ENCODE data around the gene ATP11B. TPM values are rescaled to one million over a fixed set of nuclear protein-coding genes. Genes with fewer than 3 reads are reported as not detected.

The ATP11B gene
- total RNA-seq, 4 donors from 2014 or later: 80.8 to 114 (median 100) TPM

DNA sequence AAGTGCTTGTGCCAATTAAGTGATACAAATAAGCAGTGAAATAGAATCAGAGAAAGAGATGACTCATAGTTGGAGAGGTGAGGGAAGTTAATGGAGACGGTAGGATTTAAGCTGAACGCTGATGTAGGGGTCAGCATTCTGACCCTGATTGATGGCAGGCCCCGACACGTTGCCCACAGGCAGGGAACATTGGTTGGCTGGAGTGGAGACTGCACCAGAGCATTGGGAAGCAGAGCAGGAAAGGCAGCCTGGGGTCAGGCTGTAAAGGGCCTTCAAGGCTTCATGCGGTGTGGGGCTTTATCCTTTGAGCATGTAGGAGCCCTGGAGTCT lies 118.4 kb downstream of the ATP11B start:
- H3K9me3 ChIP-seq: no peaks in the 10 kb centered on the region
- no peak for DNase-seq (ENCODE audit: low spot score in 2 of 2)
- H3K4me1 ChIP-seq: no peaks in the 10 kb centered on the region
- H3K27me3 ChIP-seq: no peaks in the 10 kb centered on the region
- H3K27ac ChIP-seq: no peak overlapping the region
- no peak overlapping the region for H3K4me3 ChIP-seq
- H3K36me3 ChIP-seq: peaks cover 0 to 37% (median 0%) of the 10 kb centered on the region in 3 donors
- 56 to 59% methylated on average over 5 of the region's 5 CpGs for WGBS, 2 donors
- TF ChIP-seq, protein P1, sequence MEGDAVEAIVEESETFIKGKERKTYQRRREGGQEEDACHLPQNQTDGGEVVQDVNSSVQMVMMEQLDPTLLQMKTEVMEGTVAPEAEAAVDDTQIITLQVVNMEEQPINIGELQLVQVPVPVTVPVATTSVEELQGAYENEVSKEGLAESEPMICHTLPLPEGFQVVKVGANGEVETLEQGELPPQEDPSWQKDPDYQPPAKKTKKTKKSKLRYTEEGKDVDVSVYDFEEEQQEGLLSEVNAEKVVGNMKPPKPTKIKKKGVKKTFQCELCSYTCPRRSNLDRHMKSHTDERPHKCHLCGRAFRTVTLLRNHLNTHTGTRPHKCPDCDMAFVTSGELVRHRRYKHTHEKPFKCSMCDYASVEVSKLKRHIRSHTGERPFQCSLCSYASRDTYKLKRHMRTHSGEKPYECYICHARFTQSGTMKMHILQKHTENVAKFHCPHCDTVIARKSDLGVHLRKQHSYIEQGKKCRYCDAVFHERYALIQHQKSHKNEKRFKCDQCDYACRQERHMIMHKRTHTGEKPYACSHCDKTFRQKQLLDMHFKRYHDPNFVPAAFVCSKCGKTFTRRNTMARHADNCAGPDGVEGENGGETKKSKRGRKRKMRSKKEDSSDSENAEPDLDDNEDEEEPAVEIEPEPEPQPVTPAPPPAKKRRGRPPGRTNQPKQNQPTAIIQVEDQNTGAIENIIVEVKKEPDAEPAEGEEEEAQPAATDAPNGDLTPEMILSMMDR (IDR thresholded peaks at IDR 0.05): no peak
- TF ChIP-seq POLR2A (IDR thresholded peaks at IDR 0.05): no peak
- TF ChIP-seq EP300 (IDR thresholded peaks at IDR 0.05): no peak

DNA sequence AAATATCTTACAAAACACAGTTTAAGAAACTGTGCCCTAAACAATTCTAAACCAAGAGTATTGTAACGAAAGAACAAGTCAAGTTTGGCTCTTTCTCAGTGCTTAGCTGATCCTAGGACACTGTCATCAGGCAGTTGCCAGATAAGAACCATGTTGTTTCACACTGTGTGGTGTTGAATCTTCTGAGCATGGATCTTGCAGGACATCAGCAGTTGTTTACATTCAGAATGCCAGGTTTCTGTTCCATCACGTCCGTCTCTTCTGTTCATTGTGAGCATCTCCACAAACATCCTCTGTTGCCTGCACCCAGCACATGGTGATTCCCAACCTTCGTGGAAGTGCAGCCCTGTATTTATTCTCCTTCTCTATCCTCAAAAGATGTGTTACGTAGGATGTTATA lies 119.2 kb downstream of the ATP11B start:
- DNase-seq (ENCODE audit: low spot score in 2 of 2): no peak
- WGBS, 2 donors: 72 to 84% methylated on average over 5 of the region's 5 CpGs
- Histone ChIP-seq H3K27ac (no peak overlapping the region), H3K4me3 (no peak overlapping the region), H3K9me3 (no peaks in the 10 kb centered on the region), H3K27me3 (no peaks in the 10 kb centered on the region), H3K4me1 (no peaks in the 10 kb centered on the region), H3K36me3 (peaks cover 0 to 34% (median 0%) of the 10 kb centered on the region in 3 donors)
- no peak for TF ChIP-seq POLR2A (IDR thresholded peaks at IDR 0.05)
- no peak for TF ChIP-seq EP300 (IDR thresholded peaks at IDR 0.05)
- TF ChIP-seq, protein P1 (IDR thresholded peaks at IDR 0.05): no peak

DNA sequence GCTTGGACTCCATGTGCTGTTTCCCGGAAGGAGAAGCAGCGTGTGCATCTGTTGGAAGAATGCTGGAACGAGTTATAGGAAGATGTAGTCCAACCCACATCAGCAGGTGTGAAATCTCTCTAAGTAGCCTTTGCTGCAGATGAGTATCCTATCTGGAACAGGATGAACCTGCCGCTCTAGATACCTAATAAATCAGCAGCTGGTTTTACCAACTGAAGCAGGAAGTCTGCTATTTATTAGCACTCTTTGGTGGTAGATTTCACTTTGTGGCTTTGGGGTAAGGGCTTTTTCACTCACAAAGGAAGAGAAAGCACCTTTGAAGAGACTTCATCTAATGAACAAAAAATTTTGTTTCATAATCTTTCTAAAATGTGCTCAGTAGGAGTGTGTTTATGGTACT lies 120.6 kb downstream of the ATP11B start:
- Histone ChIP-seq H3K36me3 (peaks cover 0 to 33% (median 0%) of the 10 kb centered on the region in 3 donors), H3K9me3 (no peaks in the 10 kb centered on the region), H3K27me3 (no peaks in the 10 kb centered on the region), H3K27ac (no peak overlapping the region), H3K4me3 (no peak overlapping the region), H3K4me1 (no peaks in the 10 kb centered on the region)
- DNase-seq (ENCODE audit: low spot score in 2 of 2): no peak
- 69 to 74% methylated on average over 4 of the region's 4 CpGs for WGBS, 2 donors
- TF ChIP-seq, protein P1 (IDR thresholded peaks at IDR 0.05): no peak
- TF ChIP-seq EP300 (IDR thresholded peaks at IDR 0.05) (no peak), POLR2A (IDR thresholded peaks at IDR 0.05) (no peak)

DNA sequence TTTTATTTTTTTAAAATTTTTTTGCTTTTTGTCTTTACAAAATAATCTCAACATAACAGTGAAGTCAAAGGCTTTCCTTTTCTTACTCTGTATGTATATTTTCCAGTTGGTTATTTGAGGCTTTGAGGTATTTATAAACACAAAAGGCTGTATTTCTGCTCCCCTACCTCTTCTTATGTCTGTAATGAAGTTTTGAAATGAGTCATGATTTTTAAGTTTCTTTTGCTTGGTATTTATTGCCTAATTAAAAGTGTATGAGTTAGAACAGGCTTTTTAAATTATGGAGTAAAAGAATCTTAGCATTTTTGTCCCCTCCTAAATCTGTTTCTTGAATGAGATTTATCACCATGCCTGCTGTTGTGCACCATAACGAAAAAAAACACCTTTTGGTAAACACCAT lies 121.0 kb downstream of the ATP11B start:
- Histone ChIP-seq H3K4me3 (no peak overlapping the region), H3K9me3 (no peaks in the 10 kb centered on the region), H3K27me3 (no peaks in the 10 kb centered on the region), H3K27ac (no peak overlapping the region), H3K36me3 (peaks cover 0 to 33% (median 0%) of the 10 kb centered on the region in 3 donors), H3K4me1 (no peaks in the 10 kb centered on the region)
- TF ChIP-seq, protein P1 (IDR thresholded peaks at IDR 0.05): no peak
- TF ChIP-seq POLR2A (IDR thresholded peaks at IDR 0.05) (no peak), EP300 (IDR thresholded peaks at IDR 0.05) (no peak)
- no peak for DNase-seq (ENCODE audit: low spot score in 2 of 2)
- WGBS, 2 donors: 78 to 83% methylated on average over 1 of the region's 1 CpG

DNA sequence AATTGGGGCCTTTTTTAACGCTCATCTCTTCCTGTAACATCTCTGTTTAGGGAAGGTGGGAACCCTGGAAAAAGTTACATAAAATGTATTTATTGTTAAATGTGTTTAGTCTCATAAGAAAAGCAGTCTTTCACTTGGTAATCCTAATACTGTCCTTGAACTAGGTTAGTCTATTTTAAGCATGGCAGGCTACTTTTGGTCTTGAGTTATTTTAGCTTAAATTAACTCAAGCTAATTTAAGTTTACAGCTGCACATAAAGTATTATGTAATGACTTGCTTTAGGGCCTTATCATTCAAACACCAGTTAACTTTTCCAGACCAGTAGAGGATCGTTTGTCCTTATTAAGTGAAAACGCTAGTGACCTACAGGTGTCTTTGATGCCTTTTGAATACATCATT lies 123.8 kb downstream of the ATP11B start:
- TF ChIP-seq EP300 (IDR thresholded peaks at IDR 0.05): no peak
- TF ChIP-seq, protein P1 (IDR thresholded peaks at IDR 0.05): no peak
- Histone ChIP-seq H3K4me3 (no peak overlapping the region), H3K9me3 (no peaks in the 10 kb centered on the region), H3K27ac (no peak overlapping the region), H3K4me1 (no peaks in the 10 kb centered on the region), H3K36me3 (peaks cover 0 to 40% (median 0%) of the 10 kb centered on the region in 3 donors), H3K27me3 (no peaks in the 10 kb centered on the region)
- no peak for DNase-seq (ENCODE audit: low spot score in 2 of 2)
- WGBS, 2 donors: 72 to 73% methylated on average over 3 of the region's 3 CpGs

Data from tibial nerve (tissue), 4 donors.